ENCODE measurements around the gene AMN1.

GRCh38 chr12:31728289-31728916, 418 bp downstream of the AMN1 start:
- no peak for TF ChIP-seq EZH2 (IDR thresholded peaks at IDR 0.05; ENCODE audit: low read length, missing control alignments)
- TF ChIP-seq, protein P1, sequence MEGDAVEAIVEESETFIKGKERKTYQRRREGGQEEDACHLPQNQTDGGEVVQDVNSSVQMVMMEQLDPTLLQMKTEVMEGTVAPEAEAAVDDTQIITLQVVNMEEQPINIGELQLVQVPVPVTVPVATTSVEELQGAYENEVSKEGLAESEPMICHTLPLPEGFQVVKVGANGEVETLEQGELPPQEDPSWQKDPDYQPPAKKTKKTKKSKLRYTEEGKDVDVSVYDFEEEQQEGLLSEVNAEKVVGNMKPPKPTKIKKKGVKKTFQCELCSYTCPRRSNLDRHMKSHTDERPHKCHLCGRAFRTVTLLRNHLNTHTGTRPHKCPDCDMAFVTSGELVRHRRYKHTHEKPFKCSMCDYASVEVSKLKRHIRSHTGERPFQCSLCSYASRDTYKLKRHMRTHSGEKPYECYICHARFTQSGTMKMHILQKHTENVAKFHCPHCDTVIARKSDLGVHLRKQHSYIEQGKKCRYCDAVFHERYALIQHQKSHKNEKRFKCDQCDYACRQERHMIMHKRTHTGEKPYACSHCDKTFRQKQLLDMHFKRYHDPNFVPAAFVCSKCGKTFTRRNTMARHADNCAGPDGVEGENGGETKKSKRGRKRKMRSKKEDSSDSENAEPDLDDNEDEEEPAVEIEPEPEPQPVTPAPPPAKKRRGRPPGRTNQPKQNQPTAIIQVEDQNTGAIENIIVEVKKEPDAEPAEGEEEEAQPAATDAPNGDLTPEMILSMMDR (conservative IDR thresholded peaks at IDR 0.05 in 1 of 2, IDR thresholded peaks at IDR 0.05 in 1 of 2; ENCODE audit: low read depth in 1 of 2, low read length in 2 of 2), result no peak
